ENCODE measurements around the gene TMEM42. TPM values are rescaled to one million over a fixed set of nuclear protein-coding genes. Genes with fewer than 3 reads are reported as not detected.
"Not testable (repeated sequence)": the region's sequence is repeated elsewhere in the genome, so short reads cannot be mapped to it uniquely, and the experiment has no call there.

The TMEM42 gene
- polyA plus RNA-seq, 1 of the 3 experiments (the other 2 are of a cell fraction) = 32.8 TPM

GRCh38 chr3:44848634-44849033 is 13.1 kb upstream of the TMEM42 start (continued):
- no peak for TF ChIP-seq NRF1 (IDR thresholded peaks at IDR 0.05; ENCODE audit: low read depth, low read length)
- no peak for TF ChIP-seq POLR2AphosphoS5 (IDR thresholded peaks at IDR 0.05; ENCODE audit: low read depth, low read length)
- TF ChIP-seq PBX3 (IDR thresholded peaks at IDR 0.05) = no peak

DNA sequence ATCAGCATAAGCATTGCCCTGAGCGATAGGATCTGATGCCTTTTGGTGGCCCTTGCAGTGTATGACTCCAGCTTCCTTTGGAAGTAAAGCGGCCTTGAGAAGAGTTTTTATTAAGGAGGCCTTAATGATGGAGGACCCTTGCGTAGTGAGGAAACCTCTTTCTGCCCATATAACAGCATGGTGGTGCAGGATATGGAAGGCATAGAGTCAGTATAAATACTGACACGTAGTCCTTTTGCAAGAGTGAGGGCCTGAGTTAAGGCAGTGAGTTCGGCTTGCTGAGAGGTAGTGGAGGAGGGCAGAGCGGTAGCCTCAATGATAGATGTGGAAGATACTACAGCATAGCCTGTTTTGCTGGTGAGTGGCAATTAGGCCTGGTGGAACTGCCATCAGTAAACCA is 5.0 kb upstream of the TMEM42 start:
- DNase-seq; H4K20me1 ChIP-seq (ENCODE audit: insufficient read depth); POLR2A ChIA-PET; H3K79me2 ChIP-seq (ENCODE audit: insufficient read depth); H3K27me3 ChIP-seq (ENCODE audit: insufficient read depth); H3K9me3 ChIP-seq; H3K4me3 ChIP-seq (ENCODE audit: low read depth in 2 of 2, low read length in 1 of 2); H3K4me2 ChIP-seq; H3F3A ChIP-seq (replicated peaks; ENCODE audit: insufficient read depth); H3K9ac ChIP-seq; H2AFZ ChIP-seq (ENCODE audit: low read depth); H3K27ac ChIP-seq (ENCODE audit: low read depth in 2 of 2, low read length in 1 of 2); CTCF ChIA-PET; H3K9me2 ChIP-seq; H3K4me1 ChIP-seq (ENCODE audit: control insufficient read depth in 1 of 2, insufficient read depth in 2 of 2, low read depth in 1 of 2, low read length in 1 of 2): not testable (repeated sequence)
- whole genome bisulfite sequencing (ENCODE audit: low lambda C conversion rate) = 96% methylated on average over 6 of the region's 6 CpGs
- peaks cover 14 to 31% of the 10 kb centered on the region in 2 experiments for H3K36me3 ChIP-seq (replicated peaks in 1 of 2; ENCODE audit: control insufficient read depth in 1 of 2, insufficient read depth in 2 of 2, low read length in 1 of 2)

- Histone ChIP-seq H3K4me3 (ENCODE audit: low read depth in 2 of 2, low read length in 1 of 2) (no peak overlapping the region), H3K9me2 (no peaks in the 10 kb centered on the region), H3F3A (replicated peaks; ENCODE audit: insufficient read depth) (peaks cover 4% of the 10 kb centered on the region), H4K20me1 (ENCODE audit: insufficient read depth) (no peaks in the 10 kb centered on the region), H3K9ac (no peak overlapping the region), H3K79me2 (ENCODE audit: insufficient read depth) (no peaks in the 10 kb centered on the region), H3K4me1 (ENCODE audit: control insufficient read depth in 1 of 2, insufficient read depth in 2 of 2, low read depth in 1 of 2, low read length in 1 of 2) (peaks cover 5 to 7% of the 10 kb centered on the region in 2 experiments; a peak in 2 of 4 replicates), H3K36me3 (replicated peaks in 1 of 2; ENCODE audit: control insufficient read depth in 1 of 2, insufficient read depth in 2 of 2, low read length in 1 of 2) (no peaks in the 10 kb centered on the region), H2AFZ (ENCODE audit: low read depth) (no peak overlapping the region), H3K9me3 (no peaks in the 10 kb centered on the region), H3K4me2 (no peak overlapping the region), H3K27me3 (ENCODE audit: insufficient read depth) (no peaks in the 10 kb centered on the region), H3K27ac (ENCODE audit: low read depth in 2 of 2, low read length in 1 of 2) (no peak overlapping the region)
- TF ChIP-seq EZH2phosphoT487 (IDR thresholded peaks at IDR 0.05; ENCODE audit: borderline replicate concordance, low read depth) (no peak), REST (IDR thresholded peaks at IDR 0.05; ENCODE audit: low read depth, low read length) (no peak), MEF2A (IDR thresholded peaks at IDR 0.05; ENCODE audit: borderline replicate concordance, low read depth) (no peak), USF2 (IDR thresholded peaks at IDR 0.05; ENCODE audit: borderline replicate concordance, low read depth, low read length) (no peak), CHD2 (IDR thresholded peaks at IDR 0.05; ENCODE audit: low read length, partially characterized antibody) (no peak), JUND (IDR thresholded peaks at IDR 0.05) (no peak), RFX5 (IDR thresholded peaks at IDR 0.05; ENCODE audit: low read length) (no peak), ELF1 (IDR thresholded peaks at IDR 0.05) (no peak)
- ChIA-PET CTCF (interaction anchor here (0.6 to 1.2 kb wide), 2 partner anchors 327 to 536 kb away, joined by 3 read pairs; no protein-coding TSS in a partner anchor), POLR2A (interaction anchor here (1.8 kb wide), 1 partner anchor 14 kb away, joined by 5 read pairs; no protein-coding TSS in a partner anchor)
- no peak for DNase-seq
- 97% methylated on average over 4 of the region's 4 CpGs for WGBS (ENCODE audit: low lambda C conversion rate)
These were observed 1.6 kb upstream of the TMEM42 start for GRCh38 chr3:44860117-44860516.
